ENCODE results near the gene KDM8.
A peak's percentile ranks its signal among the peaks of the same experiment; 100 is the strongest.

KDM8 gene

GRCh38 chr16:27268376-27269299, 65.3 kb downstream of the KDM8 start, which contains the start of gene NSMCE1 (continued):
- TF ChIP-seq, protein P1, sequence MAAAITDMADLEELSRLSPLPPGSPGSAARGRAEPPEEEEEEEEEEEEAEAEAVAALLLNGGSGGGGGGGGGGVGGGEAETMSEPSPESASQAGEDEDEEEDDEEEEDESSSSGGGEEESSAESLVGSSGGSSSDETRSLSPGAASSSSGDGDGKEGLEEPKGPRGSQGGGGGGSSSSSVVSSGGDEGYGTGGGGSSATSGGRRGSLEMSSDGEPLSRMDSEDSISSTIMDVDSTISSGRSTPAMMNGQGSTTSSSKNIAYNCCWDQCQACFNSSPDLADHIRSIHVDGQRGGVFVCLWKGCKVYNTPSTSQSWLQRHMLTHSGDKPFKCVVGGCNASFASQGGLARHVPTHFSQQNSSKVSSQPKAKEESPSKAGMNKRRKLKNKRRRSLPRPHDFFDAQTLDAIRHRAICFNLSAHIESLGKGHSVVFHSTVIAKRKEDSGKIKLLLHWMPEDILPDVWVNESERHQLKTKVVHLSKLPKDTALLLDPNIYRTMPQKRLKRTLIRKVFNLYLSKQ (tag by site-specific recombination; IDR thresholded peaks at IDR 0.05; ENCODE audit: borderline replicate concordance), result no peak
- TF ChIP-seq ZBTB21 (tag by site-specific recombination; IDR thresholded peaks at IDR 0.05), result peak; percentile 88
- peak; percentile 63 for TF ChIP-seq ZBTB17 (tag by site-specific recombination; IDR thresholded peaks at IDR 0.05)
- peak; percentile 71 for TF ChIP-seq ZBTB8A (tag by site-specific recombination; IDR thresholded peaks at IDR 0.05)
- TF ChIP-seq, protein P2, sequence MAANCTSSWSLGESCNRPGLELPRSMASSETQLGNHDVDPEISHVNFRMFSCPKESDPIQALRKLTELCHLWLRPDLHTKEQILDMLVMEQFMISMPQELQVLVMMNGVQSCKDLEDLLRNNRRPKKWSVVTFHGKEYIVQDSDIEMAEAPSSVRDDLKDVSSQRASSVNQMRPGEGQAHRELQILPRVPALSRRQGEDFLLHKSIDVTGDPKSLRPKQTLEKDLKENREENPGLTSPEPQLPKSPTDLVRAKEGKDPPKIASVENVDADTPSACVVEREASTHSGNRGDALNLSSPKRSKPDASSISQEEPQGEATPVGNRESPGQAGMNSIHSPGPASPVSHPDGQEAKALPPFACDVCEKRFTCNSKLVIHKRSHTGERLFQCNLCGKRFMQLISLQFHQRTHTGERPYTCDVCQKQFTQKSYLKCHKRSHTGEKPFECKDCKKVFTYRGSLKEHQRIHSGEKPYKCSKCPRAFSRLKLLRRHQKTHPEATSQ (tag by site-specific recombination; IDR thresholded peaks at IDR 0.05), result 0 out of 2 replicates have a peak, but pooled peaks have one; percentile 52
- TF ChIP-seq HOXC10 (CRISPR knock-in tag; IDR thresholded peaks at IDR 0.05), result peak; percentile 73; the same call in 1 of the 2 replicates
- peak; percentile 58; the same call in 1 of the 2 replicates for TF ChIP-seq IKZF3 (tag by site-specific recombination; IDR thresholded peaks at IDR 0.05)
- TF ChIP-seq, protein P3, sequence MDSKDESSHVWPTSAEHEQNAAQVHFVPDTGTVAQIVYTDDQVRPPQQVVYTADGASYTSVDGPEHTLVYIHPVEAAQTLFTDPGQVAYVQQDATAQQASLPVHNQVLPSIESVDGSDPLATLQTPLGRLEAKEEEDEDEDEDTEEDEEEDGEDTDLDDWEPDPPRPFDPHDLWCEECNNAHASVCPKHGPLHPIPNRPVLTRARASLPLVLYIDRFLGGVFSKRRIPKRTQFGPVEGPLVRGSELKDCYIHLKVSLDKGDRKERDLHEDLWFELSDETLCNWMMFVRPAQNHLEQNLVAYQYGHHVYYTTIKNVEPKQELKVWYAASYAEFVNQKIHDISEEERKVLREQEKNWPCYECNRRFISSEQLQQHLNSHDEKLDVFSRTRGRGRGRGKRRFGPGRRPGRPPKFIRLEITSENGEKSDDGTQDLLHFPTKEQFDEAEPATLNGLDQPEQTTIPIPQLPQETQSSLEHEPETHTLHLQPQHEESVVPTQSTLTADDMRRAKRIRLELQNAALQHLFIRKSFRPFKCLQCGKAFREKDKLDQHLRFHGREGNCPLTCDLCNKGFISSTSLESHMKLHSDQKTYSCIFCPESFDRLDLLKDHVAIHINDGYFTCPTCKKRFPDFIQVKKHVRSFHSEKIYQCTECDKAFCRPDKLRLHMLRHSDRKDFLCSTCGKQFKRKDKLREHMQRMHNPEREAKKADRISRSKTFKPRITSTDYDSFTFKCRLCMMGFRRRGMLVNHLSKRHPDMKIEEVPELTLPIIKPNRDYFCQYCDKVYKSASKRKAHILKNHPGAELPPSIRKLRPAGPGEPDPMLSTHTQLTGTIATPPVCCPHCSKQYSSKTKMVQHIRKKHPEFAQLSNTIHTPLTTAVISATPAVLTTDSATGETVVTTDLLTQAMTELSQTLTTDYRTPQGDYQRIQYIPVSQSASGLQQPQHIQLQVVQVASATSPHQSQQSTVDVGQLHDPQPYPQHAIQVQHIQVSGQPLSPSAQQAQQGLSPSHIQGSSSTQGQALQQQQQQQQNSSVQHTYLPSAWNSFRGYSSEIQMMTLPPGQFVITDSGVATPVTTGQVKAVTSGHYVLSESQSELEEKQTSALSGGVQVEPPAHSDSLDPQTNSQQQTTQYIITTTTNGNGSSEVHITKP (tag by site-specific recombination; IDR thresholded peaks at IDR 0.05), result peak; percentile 88
- TF ChIP-seq ZEB2 (tag by site-specific recombination; IDR thresholded peaks at IDR 0.05), result peak; percentile 63; the same call in 1 of the 2 replicates
- TF ChIP-seq ZNF239 (tag by site-specific recombination; IDR thresholded peaks at IDR 0.05), result no peak
- peak; percentile 21; the same call in 1 of the 2 replicates for TF ChIP-seq ZNF501 (tag by site-specific recombination; IDR thresholded peaks at IDR 0.05)
- TF ChIP-seq ZIC2 (tag by site-specific recombination; IDR thresholded peaks at IDR 0.05), result peak; percentile 77
- TF ChIP-seq ZNF10 (tag by site-specific recombination; IDR thresholded peaks at IDR 0.05), result 0 out of 2 replicates have a peak, but pooled peaks have one; percentile 29
- TF ChIP-seq SCRT2 (tag by site-specific recombination; IDR thresholded peaks at IDR 0.05), result peak; percentile 22; the same call in 1 of the 2 replicates
- TF ChIP-seq, protein P4, sequence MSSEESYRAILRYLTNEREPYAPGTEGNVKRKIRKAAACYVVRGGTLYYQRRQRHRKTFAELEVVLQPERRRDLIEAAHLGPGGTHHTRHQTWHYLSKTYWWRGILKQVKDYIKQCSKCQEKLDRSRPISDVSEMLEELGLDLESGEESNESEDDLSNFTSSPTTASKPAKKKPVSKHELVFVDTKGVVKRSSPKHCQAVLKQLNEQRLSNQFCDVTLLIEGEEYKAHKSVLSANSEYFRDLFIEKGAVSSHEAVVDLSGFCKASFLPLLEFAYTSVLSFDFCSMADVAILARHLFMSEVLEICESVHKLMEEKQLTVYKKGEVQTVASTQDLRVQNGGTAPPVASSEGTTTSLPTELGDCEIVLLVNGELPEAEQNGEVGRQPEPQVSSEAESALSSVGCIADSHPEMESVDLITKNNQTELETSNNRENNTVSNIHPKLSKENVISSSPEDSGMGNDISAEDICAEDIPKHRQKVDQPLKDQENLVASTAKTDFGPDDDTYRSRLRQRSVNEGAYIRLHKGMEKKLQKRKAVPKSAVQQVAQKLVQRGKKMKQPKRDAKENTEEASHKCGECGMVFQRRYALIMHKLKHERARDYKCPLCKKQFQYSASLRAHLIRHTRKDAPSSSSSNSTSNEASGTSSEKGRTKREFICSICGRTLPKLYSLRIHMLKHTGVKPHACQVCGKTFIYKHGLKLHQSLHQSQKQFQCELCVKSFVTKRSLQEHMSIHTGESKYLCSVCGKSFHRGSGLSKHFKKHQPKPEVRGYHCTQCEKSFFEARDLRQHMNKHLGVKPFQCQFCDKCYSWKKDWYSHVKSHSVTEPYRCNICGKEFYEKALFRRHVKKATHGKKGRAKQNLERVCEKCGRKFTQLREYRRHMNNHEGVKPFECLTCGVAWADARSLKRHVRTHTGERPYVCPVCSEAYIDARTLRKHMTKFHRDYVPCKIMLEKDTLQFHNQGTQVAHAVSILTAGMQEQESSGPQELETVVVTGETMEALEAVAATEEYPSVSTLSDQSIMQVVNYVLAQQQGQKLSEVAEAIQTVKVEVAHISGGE (tag by site-specific recombination; conservative IDR thresholded peaks at IDR 0.05; ENCODE audit: low read depth), result peak; percentile 61
- no peak for TF ChIP-seq GFI1B (tag by site-specific recombination; IDR thresholded peaks at IDR 0.05)
- TF ChIP-seq SALL2 (tag by site-specific recombination; IDR thresholded peaks at IDR 0.05; ENCODE audit: borderline replicate concordance), result no peak
- TF ChIP-seq, protein P5, sequence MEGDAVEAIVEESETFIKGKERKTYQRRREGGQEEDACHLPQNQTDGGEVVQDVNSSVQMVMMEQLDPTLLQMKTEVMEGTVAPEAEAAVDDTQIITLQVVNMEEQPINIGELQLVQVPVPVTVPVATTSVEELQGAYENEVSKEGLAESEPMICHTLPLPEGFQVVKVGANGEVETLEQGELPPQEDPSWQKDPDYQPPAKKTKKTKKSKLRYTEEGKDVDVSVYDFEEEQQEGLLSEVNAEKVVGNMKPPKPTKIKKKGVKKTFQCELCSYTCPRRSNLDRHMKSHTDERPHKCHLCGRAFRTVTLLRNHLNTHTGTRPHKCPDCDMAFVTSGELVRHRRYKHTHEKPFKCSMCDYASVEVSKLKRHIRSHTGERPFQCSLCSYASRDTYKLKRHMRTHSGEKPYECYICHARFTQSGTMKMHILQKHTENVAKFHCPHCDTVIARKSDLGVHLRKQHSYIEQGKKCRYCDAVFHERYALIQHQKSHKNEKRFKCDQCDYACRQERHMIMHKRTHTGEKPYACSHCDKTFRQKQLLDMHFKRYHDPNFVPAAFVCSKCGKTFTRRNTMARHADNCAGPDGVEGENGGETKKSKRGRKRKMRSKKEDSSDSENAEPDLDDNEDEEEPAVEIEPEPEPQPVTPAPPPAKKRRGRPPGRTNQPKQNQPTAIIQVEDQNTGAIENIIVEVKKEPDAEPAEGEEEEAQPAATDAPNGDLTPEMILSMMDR (tag by site-specific recombination; IDR thresholded peaks at IDR 0.05), result peak; percentile 70
- TF ChIP-seq, protein P6, sequence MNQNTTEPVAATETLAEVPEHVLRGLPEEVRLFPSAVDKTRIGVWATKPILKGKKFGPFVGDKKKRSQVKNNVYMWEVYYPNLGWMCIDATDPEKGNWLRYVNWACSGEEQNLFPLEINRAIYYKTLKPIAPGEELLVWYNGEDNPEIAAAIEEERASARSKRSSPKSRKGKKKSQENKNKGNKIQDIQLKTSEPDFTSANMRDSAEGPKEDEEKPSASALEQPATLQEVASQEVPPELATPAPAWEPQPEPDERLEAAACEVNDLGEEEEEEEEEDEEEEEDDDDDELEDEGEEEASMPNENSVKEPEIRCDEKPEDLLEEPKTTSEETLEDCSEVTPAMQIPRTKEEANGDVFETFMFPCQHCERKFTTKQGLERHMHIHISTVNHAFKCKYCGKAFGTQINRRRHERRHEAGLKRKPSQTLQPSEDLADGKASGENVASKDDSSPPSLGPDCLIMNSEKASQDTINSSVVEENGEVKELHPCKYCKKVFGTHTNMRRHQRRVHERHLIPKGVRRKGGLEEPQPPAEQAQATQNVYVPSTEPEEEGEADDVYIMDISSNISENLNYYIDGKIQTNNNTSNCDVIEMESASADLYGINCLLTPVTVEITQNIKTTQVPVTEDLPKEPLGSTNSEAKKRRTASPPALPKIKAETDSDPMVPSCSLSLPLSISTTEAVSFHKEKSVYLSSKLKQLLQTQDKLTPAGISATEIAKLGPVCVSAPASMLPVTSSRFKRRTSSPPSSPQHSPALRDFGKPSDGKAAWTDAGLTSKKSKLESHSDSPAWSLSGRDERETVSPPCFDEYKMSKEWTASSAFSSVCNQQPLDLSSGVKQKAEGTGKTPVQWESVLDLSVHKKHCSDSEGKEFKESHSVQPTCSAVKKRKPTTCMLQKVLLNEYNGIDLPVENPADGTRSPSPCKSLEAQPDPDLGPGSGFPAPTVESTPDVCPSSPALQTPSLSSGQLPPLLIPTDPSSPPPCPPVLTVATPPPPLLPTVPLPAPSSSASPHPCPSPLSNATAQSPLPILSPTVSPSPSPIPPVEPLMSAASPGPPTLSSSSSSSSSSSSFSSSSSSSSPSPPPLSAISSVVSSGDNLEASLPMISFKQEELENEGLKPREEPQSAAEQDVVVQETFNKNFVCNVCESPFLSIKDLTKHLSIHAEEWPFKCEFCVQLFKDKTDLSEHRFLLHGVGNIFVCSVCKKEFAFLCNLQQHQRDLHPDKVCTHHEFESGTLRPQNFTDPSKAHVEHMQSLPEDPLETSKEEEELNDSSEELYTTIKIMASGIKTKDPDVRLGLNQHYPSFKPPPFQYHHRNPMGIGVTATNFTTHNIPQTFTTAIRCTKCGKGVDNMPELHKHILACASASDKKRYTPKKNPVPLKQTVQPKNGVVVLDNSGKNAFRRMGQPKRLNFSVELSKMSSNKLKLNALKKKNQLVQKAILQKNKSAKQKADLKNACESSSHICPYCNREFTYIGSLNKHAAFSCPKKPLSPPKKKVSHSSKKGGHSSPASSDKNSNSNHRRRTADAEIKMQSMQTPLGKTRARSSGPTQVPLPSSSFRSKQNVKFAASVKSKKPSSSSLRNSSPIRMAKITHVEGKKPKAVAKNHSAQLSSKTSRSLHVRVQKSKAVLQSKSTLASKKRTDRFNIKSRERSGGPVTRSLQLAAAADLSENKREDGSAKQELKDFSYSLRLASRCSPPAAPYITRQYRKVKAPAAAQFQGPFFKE (tag by site-specific recombination; IDR thresholded peaks at IDR 0.05; ENCODE audit: borderline replicate concordance), result 0 out of 2 replicates have a peak, but pooled peaks have one; percentile 33
